HG03432 (cell line): ENCODE data around the gene SERINC2.
"Not testable (repeated sequence)": the region's sequence is repeated elsewhere in the genome, so short reads cannot be mapped to it uniquely, and the experiment has no call there.

Source experiments
- ATAC-seq: cut with Tn5 transposase; IDR thresholded peaks from one replicate; pipeline ENCODE4 v1.9.1; 2021; ENCODE audit warnings: mild to moderate bottlenecking, moderate library complexity; ENCODE audit not compliant: unreplicated experiment

Gene SERINC2

GRCh38 chr1:31453384-31454079 is 40.5 kb downstream of the SERINC2 start:
- no peak for ATAC-seq

- ATAC-seq, result no peak
Observed at GRCh38 chr1:31458287-31458896, 45.4 kb downstream of the SERINC2 start.

- ATAC-seq, result no peak
Observed at GRCh38 chr1:31460027-31460426, 47.0 kb downstream of the SERINC2 start.

DNA sequence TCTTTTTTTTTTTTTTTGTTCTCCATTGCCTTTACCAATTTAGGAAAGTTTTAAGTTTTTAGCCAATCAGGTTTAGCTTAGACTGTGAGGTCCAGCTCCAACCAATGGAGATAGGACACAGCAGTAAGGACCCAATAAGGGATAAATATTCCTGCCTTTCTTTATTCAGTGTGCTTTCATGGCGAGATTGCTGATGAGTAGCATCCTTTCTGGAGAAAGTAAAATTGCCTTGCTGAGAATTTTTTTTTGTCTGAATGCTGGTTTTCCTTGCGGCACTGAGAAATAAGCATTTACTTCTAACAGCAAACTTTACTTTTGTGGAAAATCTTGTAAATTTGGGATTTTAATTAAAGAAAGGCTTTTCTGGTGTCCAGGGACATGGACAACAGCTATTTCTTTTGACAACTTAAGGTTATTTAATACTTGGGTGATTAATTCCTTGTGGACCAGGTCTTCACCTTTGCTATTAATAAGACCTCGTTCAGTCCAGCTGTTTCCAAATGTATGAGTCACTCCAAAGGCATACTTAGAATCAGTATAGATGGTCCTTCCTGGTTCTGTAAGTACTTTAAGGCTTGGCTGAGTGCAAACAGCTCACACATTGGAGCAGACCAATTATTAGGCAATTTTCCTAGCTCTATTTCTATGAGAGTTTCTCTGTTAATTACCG is 54.1 kb downstream of the SERINC2 start:
- ATAC-seq, result no peak

- ATAC-seq, result no peak
Observed at GRCh38 chr1:31470794-31471315, 57.8 kb downstream of the SERINC2 start.

GRCh38 chr1:31471452-31472313 is 58.7 kb downstream of the SERINC2 start:
- not testable (repeated sequence) for ATAC-seq

GRCh38 chr1:31472314-31472651 is 59.3 kb downstream of the SERINC2 start:
- not testable (repeated sequence) for ATAC-seq

GRCh38 chr1:31472673-31473072 is 59.7 kb downstream of the SERINC2 start:
- ATAC-seq, result not testable (repeated sequence)

GRCh38 chr1:31473508-31473907 is 60.5 kb downstream of the SERINC2 start:
- ATAC-seq, result not testable (repeated sequence)

- ATAC-seq, result not testable (repeated sequence)
Observed at GRCh38 chr1:31474567-31474966, 61.6 kb downstream of the SERINC2 start.

DNA sequence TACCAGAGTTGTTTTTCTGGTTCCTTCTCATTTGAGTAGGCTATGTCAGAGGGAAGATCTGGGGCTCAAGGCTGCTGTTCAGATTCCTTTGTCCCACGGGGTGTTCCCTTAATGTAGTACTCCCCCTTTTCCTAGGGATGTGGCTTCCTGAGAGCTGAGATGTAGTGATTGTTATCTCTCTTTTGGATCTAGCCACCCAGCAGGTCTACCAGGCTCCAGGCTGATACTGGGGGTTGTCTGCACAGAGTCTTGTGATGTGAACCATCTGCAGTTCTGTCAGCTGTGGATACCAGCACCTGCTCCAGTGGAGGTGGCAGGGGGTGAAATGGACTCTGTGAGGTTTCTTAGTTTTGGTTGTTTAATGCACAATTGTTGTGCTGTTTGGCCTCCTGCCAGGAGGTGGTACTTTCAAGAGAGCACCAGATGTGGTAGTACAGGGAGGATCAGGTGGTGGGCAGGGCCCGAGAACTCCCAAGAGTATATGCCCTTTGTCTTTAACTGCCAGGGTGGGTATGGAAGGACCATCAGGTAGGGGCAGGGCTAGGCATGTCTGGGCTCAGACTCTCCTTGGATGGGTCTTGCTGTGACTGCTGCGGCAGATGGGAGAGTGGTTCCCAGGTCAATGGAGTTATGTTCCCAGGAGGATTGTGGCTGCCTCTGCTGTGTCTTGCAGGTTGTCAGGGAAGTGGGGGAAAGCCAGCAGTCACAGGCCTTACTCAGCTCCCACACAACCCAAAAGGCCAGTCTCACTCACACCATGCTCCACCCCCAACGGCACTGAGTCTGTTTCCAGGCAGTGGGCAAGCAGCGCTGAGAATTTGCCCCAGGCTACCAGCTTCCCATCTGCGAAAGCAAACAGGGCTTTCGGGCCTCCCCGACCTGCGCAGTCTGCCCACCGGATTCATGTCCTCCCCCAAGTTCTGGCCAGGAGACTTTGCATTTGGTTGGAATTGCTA is 64.2 kb downstream of the SERINC2 start:
- ATAC-seq, result peak; percentile 81

- ATAC-seq, result no peak
Observed at GRCh38 chr1:31478167-31478566, 65.2 kb downstream of the SERINC2 start.

DNA sequence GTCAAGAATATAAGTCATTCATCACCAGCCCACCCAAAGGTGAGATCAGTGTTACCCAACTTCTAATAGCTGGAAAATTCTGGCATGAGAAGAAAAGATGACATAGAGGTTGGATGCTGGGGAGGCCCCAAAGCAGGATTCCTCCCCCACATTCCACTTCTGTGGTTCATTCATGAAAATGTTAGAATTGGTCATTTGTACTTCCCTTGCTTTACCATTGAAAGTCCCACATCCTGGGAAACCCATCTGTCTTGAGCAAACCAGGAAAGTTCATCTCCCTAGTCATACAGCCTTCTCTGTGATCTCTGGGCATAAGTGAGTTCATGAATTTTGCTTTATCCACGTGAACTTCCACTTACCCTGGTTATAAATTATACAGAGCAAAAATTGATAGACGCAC is 66.8 kb downstream of the SERINC2 start:
- ATAC-seq, result no peak

GRCh38 chr1:31480426-31480825 is 67.4 kb downstream of the SERINC2 start:
- not testable (repeated sequence) for ATAC-seq

GRCh38 chr1:31482482-31483011 is 69.5 kb downstream of the SERINC2 start:
- peak; percentile 36 for ATAC-seq

DNA sequence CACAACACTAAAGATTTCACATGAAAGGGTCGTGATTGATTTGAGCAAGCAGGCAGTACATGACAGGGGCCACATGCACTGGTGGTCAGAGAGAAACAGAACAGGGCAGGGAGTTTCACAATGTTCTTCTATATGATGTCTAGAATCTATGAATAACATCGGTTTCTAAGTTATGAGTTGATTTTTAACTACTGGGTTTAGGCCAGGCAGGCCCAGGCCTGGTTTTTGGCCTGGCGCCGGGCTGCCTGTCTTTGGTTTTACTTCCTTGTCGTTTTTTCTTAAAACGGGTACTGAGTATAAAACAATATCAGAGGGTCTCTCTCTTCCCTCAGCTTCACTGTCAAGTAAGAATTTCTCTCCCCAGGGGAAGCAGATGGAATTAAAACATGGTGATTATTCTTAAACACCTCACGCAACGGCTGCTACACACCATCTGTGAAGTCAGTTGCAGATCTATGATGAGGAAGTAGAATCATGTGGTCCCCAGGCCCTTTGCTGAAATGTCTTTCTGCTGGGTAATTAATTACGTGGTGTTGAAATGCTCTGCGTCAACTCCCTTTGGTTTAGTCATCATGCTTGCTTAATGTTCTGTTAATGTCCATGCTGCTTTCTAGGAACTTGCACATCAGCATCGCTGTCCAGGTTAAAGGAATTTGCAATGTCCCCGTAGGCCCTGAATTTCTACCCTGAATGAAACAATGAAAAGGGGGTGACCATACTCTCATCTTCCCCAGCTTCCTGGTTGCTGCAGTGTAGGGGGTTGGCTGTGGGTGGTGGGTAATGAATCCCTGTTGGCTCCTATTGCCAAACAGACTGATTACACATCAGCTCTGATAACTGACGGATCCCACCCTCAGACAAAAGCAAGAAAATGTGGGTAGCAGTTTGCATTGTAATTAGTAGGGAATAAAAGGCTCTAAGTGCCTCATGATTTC is 70.3 kb downstream of the SERINC2 start:
- peak; percentile 68 for ATAC-seq
